GM21390 (cell line): ENCODE measurements around the gene LRRC45.

Experiments used
- ATAC-seq: cut with Tn5 transposase; IDR thresholded peaks from one replicate; pipeline ENCODE4 v1.9.1; 2021; ENCODE audit not compliant: unreplicated experiment

LRRC45 gene

DNA sequence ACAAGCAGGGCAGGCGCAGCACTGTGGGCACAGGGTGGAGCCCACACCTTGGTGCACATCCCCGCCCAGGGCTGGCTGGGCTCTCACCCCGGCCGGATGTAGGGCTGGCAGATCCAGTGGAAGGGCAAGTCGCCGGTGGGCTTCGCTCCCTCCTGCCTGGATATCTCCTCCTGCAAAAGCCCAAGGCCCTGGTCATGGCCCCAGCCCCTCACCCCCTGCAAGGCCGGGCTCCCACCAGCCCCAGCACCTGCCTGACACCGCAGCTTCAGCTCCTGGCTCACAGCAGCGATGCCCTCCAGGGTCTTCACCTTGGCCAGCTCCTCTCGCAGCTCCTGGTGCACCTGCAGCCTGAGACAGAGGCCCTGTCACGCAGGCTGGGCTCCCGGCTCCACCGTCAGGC lies 37.5 kb downstream of the LRRC45 start:
- ATAC-seq: no peak

DNA sequence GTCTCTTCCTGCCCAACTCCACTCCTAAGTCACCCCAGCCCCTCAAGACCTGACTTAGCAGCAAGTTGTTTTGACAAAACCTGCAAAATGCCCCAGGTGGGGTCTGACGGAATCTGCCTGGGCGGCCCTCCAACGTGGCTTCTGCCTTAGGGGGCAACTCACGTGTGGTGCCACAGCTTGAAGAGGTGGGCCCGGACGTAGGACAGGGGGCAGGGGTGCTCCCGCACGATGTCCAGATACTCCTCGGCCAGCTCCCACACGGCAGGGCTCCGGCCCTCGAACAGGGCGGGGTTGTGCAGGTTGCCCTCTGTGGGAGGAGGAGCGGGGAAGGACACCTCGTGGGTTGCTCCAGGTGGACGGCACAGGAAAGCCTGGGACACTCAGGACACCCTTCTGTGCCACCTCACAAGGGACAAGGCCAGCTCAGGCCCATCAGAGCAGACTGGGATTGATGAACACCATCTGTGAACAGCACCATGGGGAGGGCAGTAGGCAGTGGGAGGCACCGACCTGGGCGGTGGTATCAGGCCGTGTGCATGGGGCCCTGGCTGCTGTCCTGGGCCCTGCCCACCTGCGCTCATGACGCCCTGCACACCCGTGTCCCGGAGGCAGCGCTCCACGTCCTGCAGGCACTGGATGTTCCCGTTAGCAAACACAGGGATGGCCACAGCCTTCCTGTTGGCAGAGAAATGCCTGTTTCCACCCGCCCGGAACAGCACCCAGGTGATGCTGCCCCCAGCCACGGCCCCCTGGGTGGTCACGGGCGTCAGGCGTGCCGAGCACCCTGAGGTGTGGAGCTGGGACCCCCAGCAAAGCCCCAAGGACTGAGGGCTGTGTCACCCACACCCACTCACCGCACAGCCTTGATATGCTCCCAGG lies 38.2 kb downstream of the LRRC45 start:
- no peak for ATAC-seq

DNA sequence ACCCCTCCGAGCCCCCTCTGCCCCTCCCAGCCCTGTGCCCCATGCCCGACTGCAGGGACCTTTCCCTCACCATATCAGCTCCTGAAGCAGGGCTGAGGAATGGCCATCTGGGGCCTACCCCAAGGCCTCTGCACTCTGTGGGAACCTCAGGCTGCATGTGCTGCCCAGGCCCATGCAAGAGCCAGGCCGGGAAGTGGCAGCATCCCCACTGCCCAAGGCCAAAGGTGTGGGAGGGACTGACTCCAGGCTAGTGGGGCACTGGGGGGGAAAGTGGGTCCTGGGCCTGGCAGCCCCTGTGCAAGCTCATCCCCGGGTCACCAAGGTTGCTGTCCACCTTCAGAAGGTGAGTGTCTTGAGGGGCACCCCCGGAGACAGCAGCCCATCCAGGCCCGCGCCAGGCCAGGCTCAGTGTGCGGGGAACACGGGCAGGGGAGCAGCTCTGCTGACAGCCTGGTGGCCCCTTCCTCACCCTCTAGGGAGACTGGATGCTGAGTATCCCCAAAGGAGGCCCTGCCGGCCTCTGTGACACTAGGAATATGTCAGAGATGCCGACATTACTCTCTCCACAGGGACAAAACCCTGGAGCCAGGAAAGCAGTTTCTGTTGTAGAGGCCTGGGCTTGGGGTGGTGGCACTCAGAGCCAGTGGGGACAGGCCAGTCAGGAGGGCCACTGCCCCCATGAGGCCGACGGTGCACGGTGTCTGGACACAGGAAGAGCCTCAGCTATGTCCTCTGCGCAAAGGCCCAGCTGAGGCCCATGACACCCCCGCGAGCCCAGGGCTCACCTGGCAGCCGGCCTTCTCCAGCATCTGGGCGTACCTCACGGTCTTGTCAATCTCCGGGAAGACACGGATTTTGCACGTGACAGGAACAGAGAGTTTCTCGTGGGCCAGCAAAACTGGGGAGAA lies 39.2 kb downstream of the LRRC45 start:
- no peak for ATAC-seq

DNA sequence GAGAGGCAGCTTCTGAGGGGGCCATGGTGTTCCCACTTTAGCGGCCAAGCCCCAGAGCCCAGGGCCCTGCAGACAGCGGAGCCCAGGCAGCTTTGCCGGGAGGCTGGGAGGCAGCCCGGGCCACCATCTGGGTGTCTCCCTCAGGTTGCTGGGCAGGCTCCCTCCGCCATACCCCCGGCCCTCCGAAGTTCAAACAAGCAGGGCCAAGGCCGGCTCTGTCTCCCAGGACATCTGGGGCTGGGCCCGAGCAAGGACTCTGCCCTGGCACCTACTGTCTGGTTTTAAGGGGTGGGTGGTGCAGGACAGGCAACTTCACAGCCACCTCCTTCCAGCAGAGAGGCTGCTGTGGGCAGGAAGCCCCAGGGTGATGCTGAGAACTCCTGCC lies 39.9 kb downstream of the LRRC45 start:
- no peak for ATAC-seq

DNA sequence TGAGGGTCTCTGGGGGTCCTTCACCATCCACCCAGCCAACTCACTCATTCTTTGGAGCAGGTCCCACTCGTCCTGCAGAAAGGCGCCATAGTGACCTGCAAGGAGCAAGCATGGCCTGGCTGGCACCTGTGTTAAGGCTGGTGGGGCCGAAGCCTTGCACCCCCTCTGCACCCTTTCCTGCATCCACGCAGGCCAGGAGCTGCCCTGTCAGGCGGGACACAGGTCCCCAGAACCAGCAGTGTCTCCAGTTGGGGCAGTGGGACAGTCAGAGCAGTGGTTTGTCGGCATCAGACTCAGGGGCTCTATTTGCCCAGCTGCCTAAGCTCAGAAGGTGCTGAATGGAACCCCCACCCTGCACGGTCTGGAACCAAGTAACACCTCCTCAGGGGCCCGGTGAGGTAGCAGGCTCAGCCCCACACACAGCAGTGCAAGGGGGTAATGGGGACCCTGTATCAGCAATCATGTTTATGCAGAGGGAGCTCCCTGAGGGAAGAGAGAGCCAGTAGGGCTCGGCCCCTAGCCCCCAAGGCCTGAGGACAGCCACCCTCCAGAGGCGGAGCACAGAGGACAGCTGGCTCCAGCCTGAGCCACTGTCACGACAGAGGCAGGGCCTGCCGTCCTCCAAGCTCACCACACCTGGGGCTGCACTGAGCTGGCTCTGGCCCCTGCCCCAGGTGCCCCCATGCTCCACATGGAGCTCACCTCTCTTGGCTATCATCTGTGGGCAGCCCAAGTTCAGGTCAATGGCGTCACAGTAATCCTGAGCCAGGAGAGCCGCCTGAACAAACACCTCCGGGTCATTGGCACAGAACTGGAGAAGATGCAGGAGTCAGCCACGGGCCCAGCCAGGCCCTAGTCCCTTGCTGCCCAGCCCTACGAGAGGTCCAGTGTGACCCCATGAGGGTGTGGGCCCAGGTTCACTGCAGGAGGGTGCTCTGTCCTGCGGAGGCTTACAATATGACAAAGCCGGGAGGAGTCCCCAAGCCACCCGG lies 40.6 kb downstream of the LRRC45 start:
- no peak for ATAC-seq

DNA sequence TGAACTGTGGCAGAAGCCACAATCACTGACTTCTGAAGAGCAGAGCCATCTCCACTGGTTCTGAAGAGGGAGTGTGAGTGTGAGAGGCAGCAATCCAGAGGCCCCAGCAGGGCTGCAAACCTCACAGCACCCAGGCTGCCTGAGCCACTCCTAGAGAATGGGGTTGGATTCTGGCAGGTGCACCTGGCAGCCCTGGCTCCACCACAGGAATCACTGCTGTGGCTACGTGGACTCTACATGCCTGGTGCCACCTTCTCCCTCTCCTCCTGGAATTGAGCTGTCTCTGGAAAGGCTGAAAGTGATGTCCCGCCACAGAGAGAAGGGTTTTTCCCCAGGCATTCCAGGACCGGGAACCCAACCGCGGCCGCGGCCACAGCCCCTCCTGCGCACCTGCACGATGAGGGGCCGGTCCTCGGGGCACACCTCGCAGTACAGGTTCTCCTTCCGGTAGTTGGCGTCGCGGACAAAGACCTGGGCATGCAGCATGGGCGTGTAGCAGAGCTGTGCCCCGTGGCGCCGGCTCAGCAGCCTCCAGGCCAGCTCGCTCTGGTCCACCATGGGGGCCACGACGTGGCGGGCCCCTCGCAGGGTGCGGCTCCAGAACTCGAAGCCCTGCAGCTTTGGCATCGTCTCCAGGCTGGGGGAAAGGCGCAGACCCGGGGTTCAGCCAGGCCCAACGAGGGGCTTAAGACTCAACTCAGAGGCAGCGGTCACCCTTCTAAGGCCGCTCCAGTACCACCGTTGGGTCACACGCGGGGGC lies 41.5 kb downstream of the LRRC45 start:
- no peak for ATAC-seq

DNA sequence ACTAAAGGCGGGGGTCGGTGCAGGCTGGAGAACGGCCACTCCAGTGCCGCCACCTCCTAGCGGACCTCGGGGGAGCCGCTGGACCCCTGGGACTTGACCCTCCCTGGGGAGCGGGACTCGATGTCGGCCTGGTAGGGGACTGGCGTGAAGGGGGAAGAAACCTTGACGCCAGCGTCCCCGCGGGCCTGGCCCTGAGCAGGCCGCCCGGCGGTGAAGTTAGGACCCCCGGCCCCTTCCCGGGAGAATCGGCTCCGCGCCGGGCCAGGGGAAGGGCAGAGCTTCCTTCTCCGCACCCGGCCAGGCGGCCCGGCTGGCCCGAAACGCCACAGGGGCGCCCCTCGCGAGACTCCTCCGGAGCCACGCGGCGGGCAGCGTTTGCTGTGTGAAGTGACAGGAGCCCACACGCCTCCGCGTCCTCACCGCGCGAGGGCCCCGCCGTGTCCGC lies 42.1 kb downstream of the LRRC45 start:
- no peak for ATAC-seq

DNA sequence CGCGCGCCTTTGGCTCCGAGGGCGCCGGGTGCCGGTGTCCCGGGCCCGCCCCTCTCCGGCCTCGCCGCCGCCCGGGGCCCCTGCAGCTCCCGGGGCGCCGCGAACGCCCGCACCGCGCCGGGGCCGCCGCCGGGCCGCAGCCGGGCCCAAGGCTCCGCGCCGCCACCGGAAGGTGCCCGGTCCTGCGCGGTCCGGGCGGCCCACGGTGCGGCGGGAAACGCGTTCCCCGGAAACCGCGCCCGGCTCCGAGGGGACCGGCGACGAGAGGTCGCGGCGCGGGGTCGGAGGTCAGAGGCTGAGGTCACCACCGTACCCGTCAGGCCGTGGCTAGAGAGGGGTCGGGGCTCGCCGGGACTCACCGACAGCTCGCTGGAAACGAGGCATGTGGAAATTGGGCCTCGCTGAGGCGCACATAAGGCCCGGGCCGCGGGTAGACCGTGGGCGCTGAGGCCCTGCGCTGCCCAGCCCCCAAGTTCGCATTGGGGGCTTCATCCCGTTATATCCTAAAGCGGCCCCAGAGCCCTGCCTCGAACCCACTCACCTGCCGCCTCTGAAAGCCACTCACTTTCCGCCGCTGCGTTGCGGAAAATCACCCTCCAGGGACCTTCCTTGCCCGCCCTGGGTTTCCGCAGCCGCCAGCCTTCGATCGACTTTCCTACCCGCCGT lies 42.7 kb downstream of the LRRC45 start, which contains the start of gene DUS1L:
Gene DUS1L (minus strand): TSS at position 167 of the 666 bp plus-strand sequence. CDS start 745 bp downstream, outside the sequence.
- no peak for ATAC-seq

DNA sequence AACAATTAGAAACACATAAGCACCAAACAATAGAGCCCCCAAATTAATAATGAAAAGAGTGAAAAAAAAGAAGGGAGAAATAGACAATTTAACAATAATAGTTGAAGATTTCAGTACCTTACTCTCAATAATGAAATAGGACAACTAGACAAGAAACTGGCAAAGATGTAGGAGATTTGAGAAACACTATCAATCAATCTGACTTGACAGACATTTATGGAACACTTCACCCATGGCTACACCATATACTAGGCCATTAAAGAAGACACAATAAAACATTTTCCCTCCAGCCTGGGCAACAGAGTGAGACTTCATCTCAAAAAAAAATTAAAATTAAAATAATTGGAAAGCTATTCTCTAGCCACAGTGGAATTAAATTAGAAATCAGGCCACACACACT lies 47.5 kb downstream of the LRRC45 start:
- ATAC-seq: no peak

DNA sequence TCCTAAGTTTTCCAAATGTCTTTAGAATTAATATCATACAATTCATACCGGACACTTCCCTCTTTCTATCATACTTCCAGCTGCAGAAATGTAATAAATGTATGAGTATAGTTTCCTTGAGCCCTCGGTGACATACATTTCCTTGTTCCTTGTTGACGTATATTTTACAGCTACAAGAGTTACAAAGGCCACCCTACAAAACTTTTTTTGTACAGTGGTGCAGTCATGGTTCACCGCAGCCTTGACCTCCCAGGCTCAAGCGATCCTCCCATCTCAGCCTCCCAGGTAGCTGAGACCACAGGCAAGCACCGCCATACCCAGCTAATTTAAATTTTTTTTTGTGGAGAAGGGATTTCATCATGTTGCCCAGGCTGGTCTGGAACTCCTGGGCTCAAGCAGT lies 49.7 kb downstream of the LRRC45 start:
- ATAC-seq: no peak

DNA sequence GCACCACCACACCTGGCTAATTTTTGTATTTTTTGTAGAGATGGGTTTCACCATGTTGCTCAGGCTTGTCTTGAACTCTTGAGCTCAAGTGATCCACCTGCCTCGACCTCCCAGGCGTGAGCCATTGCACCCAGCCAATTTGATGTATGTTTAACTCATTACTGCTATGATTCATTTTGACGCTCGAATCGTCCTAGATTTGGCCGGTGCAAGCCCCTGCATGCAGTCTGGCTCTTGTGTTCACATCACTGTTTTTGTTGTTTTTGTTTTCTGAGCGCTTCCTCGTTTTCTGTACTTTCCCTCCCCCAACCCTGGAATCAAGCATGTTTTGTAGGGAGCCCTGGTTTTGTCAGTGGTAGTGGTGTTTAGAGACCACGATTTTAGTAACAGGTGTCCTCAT lies 50.3 kb downstream of the LRRC45 start:
- no peak for ATAC-seq

DNA sequence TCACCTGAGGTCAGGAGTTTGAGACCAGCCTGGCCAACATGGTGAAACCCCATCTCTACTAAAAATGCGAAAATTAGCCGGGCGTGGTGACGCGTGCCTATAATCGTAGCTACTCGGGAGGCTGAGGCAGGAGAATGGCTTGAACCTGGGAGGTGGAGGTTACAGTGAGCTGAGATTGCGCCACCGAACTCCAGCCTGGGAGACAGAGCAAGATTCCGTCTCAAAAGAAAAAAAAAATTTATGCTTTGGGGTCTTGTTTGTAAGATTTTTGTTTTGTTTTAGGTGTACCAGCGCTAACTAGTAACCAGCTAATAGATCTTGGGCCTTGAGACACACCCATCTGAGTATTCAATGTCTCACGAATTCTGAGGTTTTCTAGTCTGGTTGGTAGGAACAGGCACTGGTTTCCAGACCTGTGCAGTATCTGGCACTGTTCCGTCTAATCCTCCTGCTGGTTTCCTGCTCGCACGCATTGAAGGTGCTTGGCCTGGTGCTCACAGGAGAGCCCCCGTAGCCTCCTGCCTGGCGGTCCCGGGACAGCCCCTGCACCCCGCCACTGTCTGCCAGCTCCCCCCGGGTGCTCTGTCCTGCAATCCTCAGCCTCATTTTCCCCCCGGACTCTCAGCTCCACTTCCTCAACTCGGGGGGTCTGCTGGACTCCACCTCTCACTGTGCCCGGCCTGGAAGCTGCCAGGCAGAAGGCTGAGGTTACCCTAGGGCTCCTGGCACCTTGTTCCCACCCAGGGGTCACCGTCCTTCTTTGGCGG lies 53.1 kb downstream of the LRRC45 start:
- no peak for ATAC-seq

DNA sequence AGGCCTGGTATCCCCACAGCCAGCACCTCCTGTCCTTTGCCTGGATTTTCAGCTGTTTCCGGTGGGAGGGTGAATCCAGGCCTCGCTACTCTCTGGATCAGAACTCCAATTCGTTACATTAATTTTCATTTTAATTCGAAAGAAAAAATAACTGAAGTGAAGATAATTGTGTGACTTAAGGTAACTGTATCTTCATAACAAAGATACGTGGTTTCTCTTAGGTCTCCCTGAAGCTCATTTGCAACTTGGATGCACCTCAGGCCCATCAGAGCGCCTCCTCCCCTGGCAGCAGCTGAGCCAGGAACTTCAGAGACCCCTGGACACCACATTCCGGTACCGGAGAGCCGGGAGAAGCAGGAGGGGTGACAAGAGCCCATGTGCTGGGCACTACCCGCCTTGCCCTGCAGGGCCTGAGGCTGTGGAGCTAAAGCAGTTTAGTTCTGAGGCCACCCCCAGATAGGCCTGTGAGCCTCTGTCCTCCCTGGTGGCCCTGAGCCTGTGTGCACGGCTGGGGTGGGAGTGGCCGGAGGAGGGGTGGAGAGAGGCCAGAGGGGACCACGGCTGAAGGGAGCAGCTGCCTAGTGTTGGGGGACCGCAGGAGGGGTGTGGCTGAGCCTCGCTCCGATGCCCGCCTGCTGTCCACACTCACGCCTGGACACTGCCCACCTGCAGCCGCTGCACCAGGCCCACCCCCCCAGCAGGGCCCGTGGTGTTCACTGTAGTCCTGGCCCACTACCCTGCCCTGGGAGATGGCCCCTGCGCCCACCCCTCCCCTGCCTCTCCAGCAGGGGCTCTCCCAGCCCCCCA lies 53.9 kb downstream of the LRRC45 start:
- no peak for ATAC-seq

DNA sequence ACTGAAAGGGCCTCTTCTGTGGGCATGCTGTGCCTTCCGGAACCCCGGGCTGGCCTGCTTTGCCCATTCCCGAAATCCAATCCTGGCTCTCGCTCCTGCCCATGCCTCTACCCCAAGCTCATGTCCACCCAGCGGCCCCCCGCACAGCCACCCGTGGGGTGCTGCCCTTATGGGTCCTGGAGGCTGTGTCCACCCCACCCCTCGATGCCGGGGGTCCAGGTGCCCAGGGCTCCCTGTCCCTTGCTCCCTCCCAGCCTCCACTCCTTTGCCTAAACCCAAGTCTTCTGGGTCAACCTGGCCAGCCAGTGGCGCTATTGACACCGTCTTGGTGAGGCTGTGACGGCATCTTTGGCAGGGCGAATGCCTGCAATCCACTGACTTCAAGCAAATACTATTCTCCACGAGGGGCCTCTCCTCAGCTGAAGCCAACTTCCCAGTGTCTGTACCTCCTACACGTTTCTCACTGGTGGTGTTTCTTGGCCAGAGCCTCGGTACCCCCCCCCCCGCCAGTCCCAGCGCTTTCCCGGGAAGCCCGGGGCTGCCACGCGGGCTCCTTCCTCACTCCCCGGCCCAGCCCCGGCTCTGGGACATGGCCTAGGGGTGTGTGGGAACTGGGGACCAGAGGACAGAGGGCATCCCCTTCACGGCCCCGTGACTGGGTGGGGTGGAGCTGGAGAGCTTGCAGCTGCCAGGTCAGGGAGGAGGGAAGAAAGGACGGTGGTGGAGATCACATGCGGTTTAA lies 54.7 kb downstream of the LRRC45 start:
- no peak for ATAC-seq

DNA sequence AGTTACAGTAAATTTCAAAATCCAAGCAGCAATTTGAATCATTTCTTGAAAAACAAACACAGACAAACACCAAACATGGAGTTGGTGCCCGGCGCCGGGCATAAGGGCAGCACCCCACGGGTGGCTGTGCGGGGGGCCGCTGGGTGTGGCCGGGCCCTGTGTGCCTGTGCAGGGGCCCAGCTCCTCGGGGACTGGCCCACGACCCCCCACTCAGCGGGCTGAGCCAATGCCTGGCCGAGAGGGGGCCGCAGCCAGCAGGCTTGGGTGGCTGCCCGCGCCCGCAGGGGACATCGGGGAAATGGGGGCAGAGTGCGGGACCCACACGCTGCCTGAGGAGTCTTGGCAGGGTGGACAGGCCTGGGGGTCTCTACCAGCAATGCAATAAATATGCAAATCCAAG lies 55.3 kb downstream of the LRRC45 start:
- no peak for ATAC-seq

DNA sequence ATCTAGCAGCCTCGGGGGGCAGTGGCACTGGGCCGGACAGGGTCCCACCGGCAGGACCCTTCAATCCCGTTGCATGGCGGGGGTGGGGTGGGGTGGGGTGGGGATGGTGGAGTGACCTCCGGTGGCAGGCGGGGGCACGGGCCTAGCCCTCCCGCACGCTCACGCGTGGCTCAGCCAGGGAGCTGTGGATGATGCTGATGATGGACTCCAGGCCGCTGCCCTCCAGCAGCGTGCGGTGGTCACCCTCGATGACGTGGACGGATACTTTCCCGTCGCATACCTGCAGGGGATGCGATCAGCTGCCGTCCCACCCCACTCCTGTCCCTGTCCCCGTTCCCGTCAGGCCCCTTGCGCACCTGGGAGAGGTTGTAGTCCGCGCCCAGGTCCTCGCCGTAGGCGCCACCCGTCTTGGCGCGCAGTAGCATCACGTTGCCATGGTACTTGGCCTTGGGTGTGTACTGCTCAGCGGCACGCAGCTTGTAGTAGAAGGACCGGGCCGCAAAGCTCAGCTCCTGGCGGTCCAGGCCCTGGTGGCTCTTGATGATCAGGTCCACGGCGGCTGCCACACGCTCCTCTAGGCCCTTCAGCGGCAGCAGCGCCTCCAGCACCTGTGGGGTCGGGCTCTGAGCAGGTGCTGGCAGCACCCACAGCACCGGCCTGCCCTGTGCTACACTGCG lies 56.0 kb downstream of the LRRC45 start:
- ATAC-seq: no peak
